HepG2 (cell line): ENCODE measurements around the gene IL1RAP.

Source experiments
- KLF16 ChIP-seq, 2 experiments: sonication (generic) in 1 of 2; formaldehyde crosslinking in 1 of 2; IDR thresholded peaks; 2 replicates each; pipeline versions ENCODE4 v1.6.1 to v1.8.0; 2016 to 2023; ENCODE audit warnings: missing genetic modification reagents in 2 of 2, missing compliant biosample characterization in 1 of 2
- MAFF ChIP-seq: IDR thresholded peaks from 2 replicates; pipeline ENCODE4 v1.6.1; 2011; ENCODE audit warnings: low read depth, low read length, improper control_type of control experiment
- RBM22 ChIP-seq: fragments of 200-400 bp; formaldehyde crosslinking; optimal IDR thresholded peaks from 2 replicates; pipeline ENCODE3; 2017; ENCODE audit warnings: mild to moderate bottlenecking, low read length, moderate library complexity

- TF ChIP-seq KLF16 (CRISPR knock-in tag; IDR thresholded peaks at IDR 0.05): no peak
- no peak for TF ChIP-seq MAFF
- TF ChIP-seq RBM22: no peak
These were observed 110.4 kb downstream of the IL1RAP start for GRCh38 chr3:190624282-190624681.
